Testis (tissue), 3 donors: ENCODE data around the gene DRD4. TPM values are rescaled to one million over a fixed set of nuclear protein-coding genes. Genes with fewer than 3 reads are reported as not detected.

Source experiments
- DNase-seq: peaks from one replicate; pipeline ENCODE4 v3.0.0-alpha.2; 2019
- H3K27ac ChIP-seq, 2 donors: fragments of 200-600 bp; sonication (generic); one replicate each; pipeline ENCODE4 v1.5.1; 2019
- H3K27me3 ChIP-seq: fragments of 200-600 bp; sonication (generic); one replicate; pipeline ENCODE4 v1.5.1; 2019
- H3K36me3 ChIP-seq: fragments of 200-600 bp; sonication (generic); one replicate; pipeline ENCODE4 v1.5.1; 2017; ENCODE audit warnings: low read depth; ENCODE audit errors: missing control alignments
- H3K4me1 ChIP-seq: fragments of 200-600 bp; sonication (generic); one replicate; pipeline ENCODE4 v1.5.1; 2019
- H3K4me3 ChIP-seq, 2 donors: fragments of 200-600 bp; sonication (generic); one replicate each; pipeline ENCODE4 v1.5.1; 2017 to 2019
- H3K9me3 ChIP-seq: fragments of 200-600 bp; sonication (generic); one replicate; pipeline ENCODE4 v1.5.1; 2017
- POLR2A ChIP-seq: fragments of 450-650 bp; IDR thresholded peaks from one replicate; pipeline ENCODE4 v1.6.1; 2017; ENCODE audit warnings: antibody characterized with exemption, mild to moderate bottlenecking, moderate library complexity
- WGBS, 2 donors: methylation state at CpG; one replicate each; pipeline ENCODE4 v1.1.5; 2018; 5-methylcytosine and 5-hydroxymethylcytosine counted together
- intact Hi-C: fragments of 100-400 bp; cut with DNase I; formaldehyde crosslinking; loops from one replicate; pipeline ENCODE4 v1.15.1; 2023; ENCODE audit warnings: low total_unique reads
- polyA plus RNA-seq: library from polyadenylated mRNA; stranded (reverse); fragments of 350-450 nt; fragmentation: Illumina TruSeq; extraction: RNeasy Lipid Tissue Mini Kit (QIAGEN cat#74804); gene quantifications from one replicate; pipeline ENCODE4 v1.2.3, GENCODE V29; 2014; ENCODE audit warnings: low read depth, low replicate concordance; ENCODE audit not compliant: insufficient read depth
- total RNA-seq, 2 donors: library from RNA; depleted of rRNA; stranded (reverse); fragments of >200 nt; gene quantifications; one replicate each; pipeline ENCODE4 v1.2.3, GENCODE V29; 2016
- TF ChIP-seq, protein P1 (sequence below), 3 experiments: fragments of 450-650 bp in 2 of 3; fragments of 200-600 bp in 1 of 3; sonication (generic) in 1 of 3; IDR thresholded peaks; one replicate each; pipeline ENCODE4 v1.5.1; 2016 to 2019; ENCODE audit warnings: antibody characterized with exemption in 3 of 3, mild to moderate bottlenecking in 2 of 3, moderate library complexity in 1 of 3

Gene DRD4
- total and polyA plus RNA-seq, 3 donors from 2014 or later, result 1.5 to 3.3 (median 2.0) TPM

DNA sequence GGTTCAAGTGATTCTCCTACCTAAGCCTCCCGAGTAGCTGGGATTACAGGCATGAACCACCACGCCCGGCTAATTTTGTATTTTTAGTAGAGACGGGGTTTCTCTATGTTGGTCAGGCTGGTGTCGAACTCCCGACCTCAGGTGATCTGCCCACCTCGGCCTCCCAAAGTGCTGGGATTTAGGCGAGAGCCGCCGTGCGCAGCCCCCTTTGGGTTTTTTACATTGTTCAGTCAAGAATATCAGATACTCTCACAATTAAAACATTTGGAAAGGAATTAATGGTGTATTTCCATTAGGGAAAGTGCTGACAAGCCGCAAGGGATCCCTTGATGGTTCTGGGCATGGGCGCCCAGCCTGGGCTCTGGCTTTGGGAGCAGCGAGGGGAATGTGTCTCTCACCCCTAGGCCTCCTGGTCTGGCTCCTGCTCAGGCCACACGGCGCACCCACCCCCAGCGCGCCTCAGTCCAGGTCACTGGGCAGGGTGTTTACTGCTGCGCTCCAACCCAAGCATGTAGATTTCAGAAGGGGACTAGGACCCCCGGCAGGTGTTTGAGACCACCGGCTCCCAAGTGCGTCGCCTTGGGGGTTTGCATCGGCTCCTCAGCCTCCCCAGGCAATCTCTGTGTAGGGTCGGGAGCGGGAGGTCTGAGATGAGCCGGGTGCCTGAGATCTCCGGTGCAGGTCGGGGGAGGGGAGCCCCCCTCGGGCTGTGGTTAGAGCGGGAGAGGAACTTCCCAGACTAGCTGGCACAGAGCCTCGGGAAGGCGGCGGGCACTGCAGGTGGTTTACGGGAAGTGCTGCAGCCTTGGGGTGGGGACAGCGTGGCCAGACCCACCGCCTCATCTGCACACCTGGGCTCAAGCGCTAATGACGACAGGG, 20.5 kb upstream of the DRD4 start:
- no peaks in the 10 kb centered on the region for H3K9me3 ChIP-seq
- no peaks in the 10 kb centered on the region for H3K27me3 ChIP-seq
- TF ChIP-seq POLR2A, result no peak
- TF ChIP-seq, protein P1, sequence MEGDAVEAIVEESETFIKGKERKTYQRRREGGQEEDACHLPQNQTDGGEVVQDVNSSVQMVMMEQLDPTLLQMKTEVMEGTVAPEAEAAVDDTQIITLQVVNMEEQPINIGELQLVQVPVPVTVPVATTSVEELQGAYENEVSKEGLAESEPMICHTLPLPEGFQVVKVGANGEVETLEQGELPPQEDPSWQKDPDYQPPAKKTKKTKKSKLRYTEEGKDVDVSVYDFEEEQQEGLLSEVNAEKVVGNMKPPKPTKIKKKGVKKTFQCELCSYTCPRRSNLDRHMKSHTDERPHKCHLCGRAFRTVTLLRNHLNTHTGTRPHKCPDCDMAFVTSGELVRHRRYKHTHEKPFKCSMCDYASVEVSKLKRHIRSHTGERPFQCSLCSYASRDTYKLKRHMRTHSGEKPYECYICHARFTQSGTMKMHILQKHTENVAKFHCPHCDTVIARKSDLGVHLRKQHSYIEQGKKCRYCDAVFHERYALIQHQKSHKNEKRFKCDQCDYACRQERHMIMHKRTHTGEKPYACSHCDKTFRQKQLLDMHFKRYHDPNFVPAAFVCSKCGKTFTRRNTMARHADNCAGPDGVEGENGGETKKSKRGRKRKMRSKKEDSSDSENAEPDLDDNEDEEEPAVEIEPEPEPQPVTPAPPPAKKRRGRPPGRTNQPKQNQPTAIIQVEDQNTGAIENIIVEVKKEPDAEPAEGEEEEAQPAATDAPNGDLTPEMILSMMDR (IDR thresholded peaks at IDR 0.05), result no peak
- intact Hi-C loops, result no loop called here
- no peak for DNase-seq
- WGBS, 2 donors, result 73 to 81% methylated on average over 18 to 39 of the region's 39 CpGs
- no peaks in the 10 kb centered on the region for H3K36me3 ChIP-seq
- peaks cover 20% of the 10 kb centered on the region for H3K4me1 ChIP-seq
- H3K27ac ChIP-seq, result peak overlapping the region; percentile 81 to 89
- peak overlapping the region in 1 of 2 donors; percentile 80 for H3K4me3 ChIP-seq

DNA sequence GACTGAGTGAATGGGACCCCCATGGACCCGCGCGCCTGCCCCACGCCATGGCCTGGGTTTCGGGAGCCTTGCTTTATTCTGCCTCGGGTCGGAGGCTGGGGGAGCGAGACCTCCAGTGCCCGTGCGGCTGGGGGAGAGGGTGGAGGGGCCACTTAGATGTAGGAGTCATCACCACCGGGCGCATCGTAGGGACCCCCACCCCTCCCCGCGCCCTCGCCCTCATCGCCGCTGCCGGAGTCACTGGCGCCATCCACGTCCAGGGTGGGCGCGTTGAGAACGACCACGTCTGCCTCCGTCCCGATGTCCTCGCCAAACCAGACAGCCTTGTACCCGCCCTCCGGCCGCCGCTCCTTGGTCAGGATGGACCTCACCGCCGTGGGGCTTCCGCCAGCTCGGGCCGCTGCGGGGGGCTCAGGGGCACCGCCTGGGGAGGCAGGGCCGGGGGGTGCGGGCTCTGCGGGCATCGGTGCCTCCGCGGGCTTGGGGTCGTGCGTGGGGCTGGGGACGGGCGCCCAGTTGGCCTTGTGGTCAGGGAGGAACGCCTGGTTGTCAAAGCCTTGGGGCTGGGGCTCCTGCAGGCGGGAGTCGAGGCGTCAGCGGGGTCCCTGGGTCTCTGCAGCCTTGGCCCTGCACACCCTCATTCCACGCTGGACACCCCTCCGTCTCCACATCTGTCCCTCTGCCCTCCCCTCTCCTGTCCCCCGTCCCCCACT, 19.7 kb upstream of the DRD4 start:
- TF ChIP-seq, protein P1 (IDR thresholded peaks at IDR 0.05), result no peak
- no peak for TF ChIP-seq POLR2A
- 94% methylated on average over 36 to 57 of the region's 57 CpGs for WGBS, 2 donors
- no peak for DNase-seq
- intact Hi-C loops, result no loop called here
- Histone ChIP-seq H3K27ac (no peak overlapping the region), H3K9me3 (no peaks in the 10 kb centered on the region), H3K36me3 (no peaks in the 10 kb centered on the region), H3K4me1 (peaks cover 15% of the 10 kb centered on the region), H3K4me3 (no peak overlapping the region), H3K27me3 (no peaks in the 10 kb centered on the region)

DNA sequence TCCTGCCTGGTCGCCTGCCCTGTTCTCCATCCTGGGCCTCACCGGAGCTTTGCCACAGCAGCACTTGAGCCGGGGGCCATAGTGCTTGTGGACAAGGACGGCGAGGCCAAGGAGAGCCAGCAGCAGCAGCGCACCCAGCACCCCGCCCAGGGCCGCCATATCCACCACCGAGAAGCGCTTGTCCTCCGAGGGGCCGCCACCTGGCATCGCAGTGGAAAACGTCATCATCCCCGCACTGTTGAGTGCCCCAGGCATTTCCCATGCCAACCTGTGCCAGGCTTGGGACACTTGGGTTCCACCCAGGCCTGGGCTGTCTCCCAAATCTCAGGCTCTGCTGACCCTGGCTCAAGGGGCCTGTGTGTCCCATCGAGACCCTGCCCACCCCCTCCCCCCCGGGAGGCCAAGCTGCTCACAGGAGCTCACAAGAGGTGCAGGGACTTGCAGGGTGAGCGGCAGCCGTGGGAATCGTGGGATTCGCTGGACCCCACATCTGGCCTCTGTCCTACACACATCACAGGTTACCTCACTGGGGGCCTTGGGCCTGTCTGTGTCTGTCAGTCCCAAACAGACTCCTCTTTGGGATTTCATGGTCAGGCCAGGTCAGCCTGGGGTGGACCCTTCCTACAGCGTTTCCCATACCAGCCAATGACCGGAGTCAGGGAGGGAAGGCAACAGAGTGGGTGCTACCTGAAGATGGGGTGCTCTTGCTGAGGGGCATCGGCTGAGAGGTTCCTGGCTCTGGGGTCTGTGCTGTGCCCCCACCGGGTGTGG, 19.0 kb upstream of the DRD4 start:
- no peak for DNase-seq
- intact Hi-C loops, result no loop called here
- WGBS, 2 donors, result 73 to 94% methylated on average over 3 to 25 of the region's 25 CpGs
- Histone ChIP-seq H3K27ac (no peak overlapping the region), H3K4me1 (peaks cover 14% of the 10 kb centered on the region), H3K36me3 (no peaks in the 10 kb centered on the region), H3K4me3 (no peak overlapping the region), H3K27me3 (no peaks in the 10 kb centered on the region), H3K9me3 (no peaks in the 10 kb centered on the region)
- TF ChIP-seq, protein P1 (IDR thresholded peaks at IDR 0.05), result no peak
- TF ChIP-seq POLR2A, result no peak

DNA sequence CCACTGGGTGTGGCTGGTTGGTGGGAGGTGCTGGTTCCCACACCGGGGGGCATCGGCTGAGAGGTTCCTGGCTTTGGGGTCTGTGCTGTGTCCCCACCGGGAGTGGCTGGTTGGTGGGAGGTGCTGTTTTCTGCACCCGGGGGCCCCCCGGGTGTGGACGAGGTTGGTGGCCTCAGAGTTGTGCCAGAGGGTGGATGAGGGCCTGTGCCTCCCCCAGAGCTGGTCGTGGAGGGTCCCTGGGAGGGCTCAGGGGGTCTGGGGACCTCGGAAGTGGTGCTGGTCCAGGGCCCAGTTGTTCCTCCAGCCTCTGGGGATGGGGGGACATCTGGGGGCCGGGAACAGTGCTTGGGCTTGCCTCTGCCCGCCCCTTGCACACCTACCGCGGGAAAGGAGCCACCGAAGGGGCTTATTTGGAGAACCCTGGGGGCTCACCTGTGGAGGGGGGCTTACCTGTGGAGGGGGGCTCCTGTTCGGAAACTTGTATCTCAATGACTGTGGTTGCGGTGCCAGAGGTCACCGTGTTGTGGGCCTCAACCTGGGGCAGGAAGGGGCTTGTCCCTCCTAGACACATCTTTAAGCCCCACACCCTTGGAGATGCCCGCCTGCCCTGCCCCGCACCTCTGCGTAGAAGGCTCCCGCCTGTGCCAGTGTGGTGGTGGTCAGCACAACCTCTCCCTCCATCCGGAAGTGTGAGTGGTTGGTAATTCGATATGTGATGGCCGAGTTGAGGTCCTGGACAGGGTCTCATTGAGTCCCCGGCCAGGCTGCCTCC, 18.0 kb upstream of the DRD4 start:
- intact Hi-C loops, result no loop called here
- TF ChIP-seq, protein P1 (IDR thresholded peaks at IDR 0.05), result no peak
- no peak for TF ChIP-seq POLR2A
- Histone ChIP-seq H3K36me3 (no peaks in the 10 kb centered on the region), H3K9me3 (no peaks in the 10 kb centered on the region), H3K27me3 (no peaks in the 10 kb centered on the region), H3K27ac (no peak overlapping the region), H3K4me1 (peaks cover 12% of the 10 kb centered on the region), H3K4me3 (no peak overlapping the region)
- no peak for DNase-seq
- 81 to 92% methylated on average over 4 to 23 of the region's 24 CpGs for WGBS, 2 donors
